Measurements from ENCODE around the gene MVB12A. TPM values are rescaled to one million over a fixed set of nuclear protein-coding genes. Genes with fewer than 3 reads are reported as not detected.

Gene MVB12A
- total RNA-seq, 2 experiments from 2014 or later = 28.1 to 31.8 TPM

- peaks cover 2% of the 10 kb centered on the region for H3K27me3 Mint-ChIP-seq
- H3K36me3 Mint-ChIP-seq (ENCODE audit: low read depth) = peaks cover 2% of the 10 kb centered on the region
- no peaks in the 10 kb centered on the region for H3K9me3 Mint-ChIP-seq
- intact Hi-C loops (cut with micrococcal nuclease) = no loop called here
- CTCF ChIA-PET = interaction anchor here (0.8 to 2.2 kb wide), 9 partner anchors 9 to 102 kb away, joined by 3 to 17 read pairs (median 7); partner anchors contain the start of gene MVB12A
- H3K27ac Mint-ChIP-seq = peak overlapping the region; percentile 77
- TF ChIP-seq, protein P1, sequence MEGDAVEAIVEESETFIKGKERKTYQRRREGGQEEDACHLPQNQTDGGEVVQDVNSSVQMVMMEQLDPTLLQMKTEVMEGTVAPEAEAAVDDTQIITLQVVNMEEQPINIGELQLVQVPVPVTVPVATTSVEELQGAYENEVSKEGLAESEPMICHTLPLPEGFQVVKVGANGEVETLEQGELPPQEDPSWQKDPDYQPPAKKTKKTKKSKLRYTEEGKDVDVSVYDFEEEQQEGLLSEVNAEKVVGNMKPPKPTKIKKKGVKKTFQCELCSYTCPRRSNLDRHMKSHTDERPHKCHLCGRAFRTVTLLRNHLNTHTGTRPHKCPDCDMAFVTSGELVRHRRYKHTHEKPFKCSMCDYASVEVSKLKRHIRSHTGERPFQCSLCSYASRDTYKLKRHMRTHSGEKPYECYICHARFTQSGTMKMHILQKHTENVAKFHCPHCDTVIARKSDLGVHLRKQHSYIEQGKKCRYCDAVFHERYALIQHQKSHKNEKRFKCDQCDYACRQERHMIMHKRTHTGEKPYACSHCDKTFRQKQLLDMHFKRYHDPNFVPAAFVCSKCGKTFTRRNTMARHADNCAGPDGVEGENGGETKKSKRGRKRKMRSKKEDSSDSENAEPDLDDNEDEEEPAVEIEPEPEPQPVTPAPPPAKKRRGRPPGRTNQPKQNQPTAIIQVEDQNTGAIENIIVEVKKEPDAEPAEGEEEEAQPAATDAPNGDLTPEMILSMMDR (IDR thresholded peaks at IDR 0.05) = peak; percentile 88
- peaks cover 17% of the 10 kb centered on the region for H3K4me1 Mint-ChIP-seq (ENCODE audit: low read depth)
- POLR2A ChIA-PET = interaction anchor here (1.7 kb wide), 1 partner anchor 74 kb away, joined by 4 read pairs; no protein-coding TSS in a partner anchor
- peak overlapping the region; percentile 44 for H3K4me3 Mint-ChIP-seq
- DNase-seq (peak; percentile 88), ATAC-seq (peak; percentile 46)
Measured at GRCh38 chr19:17394891-17395415, 24.9 kb upstream of the MVB12A start.

GRCh38 chr19:17398902-17399527, 20.8 kb upstream of the MVB12A start:
- no peaks in the 10 kb centered on the region for H3K27me3 Mint-ChIP-seq
- ATAC-seq = no peak
- H3K4me3 Mint-ChIP-seq = no peak overlapping the region
- H3K36me3 Mint-ChIP-seq (ENCODE audit: low read depth) = peaks cover 21% of the 10 kb centered on the region
- intact Hi-C loops (cut with micrococcal nuclease) = no loop called here
- ChIA-PET POLR2A (interaction anchor here (0.7 to 1.0 kb wide), 3 partner anchors 12 to 117 kb away, joined by 3 to 4 read pairs (median 3); partner anchors contain the start of gene ANKLE1), CTCF (interaction anchor here (1.1 to 1.9 kb wide), 2 partner anchors 10 to 13 kb away, joined by 6 to 7 read pairs; no protein-coding TSS in a partner anchor)
- H3K27ac Mint-ChIP-seq = no peak overlapping the region
- no peaks in the 10 kb centered on the region for H3K9me3 Mint-ChIP-seq
- peaks cover 15% of the 10 kb centered on the region for H3K4me1 Mint-ChIP-seq (ENCODE audit: low read depth)
- no peak for DNase-seq
- TF ChIP-seq, protein P1 (IDR thresholded peaks at IDR 0.05) = no peak

GRCh38 chr19:17401628-17402027, 18.2 kb upstream of the MVB12A start:
- POLR2A ChIA-PET = interaction anchor here (0.6 to 0.7 kb wide), 2 partner anchors 18 to 803 kb away, joined by 3 read pairs; no protein-coding TSS in a partner anchor
- ATAC-seq (no peak), DNase-seq (no peak)
- intact Hi-C loops (cut with micrococcal nuclease) = loop anchor here (10.0 kb wide), 1 partner anchor 53 kb away; no protein-coding TSS in a partner anchor
- CTCF ChIA-PET = no interaction called here
- TF ChIP-seq, protein P1 (IDR thresholded peaks at IDR 0.05) = no peak
- Mint-ChIP-seq H3K27me3 (no peaks in the 10 kb centered on the region), H3K4me1 (ENCODE audit: low read depth) (peaks cover 18% of the 10 kb centered on the region), H3K9me3 (no peaks in the 10 kb centered on the region), H3K4me3 (no peak overlapping the region), H3K27ac (no peak overlapping the region), H3K36me3 (ENCODE audit: low read depth) (peaks cover 30% of the 10 kb centered on the region)

GRCh38 chr19:17402982-17403855, 16.6 kb upstream of the MVB12A start:
- POLR2A ChIA-PET = interaction anchor here (0.9 to 1.2 kb wide), 2 partner anchors 10 to 16 kb away, joined by 3 read pairs; partner anchors contain the start of genes CCDC194 and MVB12A
- Mint-ChIP-seq H3K36me3 (ENCODE audit: low read depth) (peaks cover 38% of the 10 kb centered on the region), H3K27ac (peak overlapping the region; percentile 97), H3K4me3 (peak overlapping the region; percentile 95), H3K9me3 (no peaks in the 10 kb centered on the region), H3K27me3 (no peaks in the 10 kb centered on the region), H3K4me1 (ENCODE audit: low read depth) (peaks cover 29% of the 10 kb centered on the region)
- ATAC-seq (peak; percentile 64), DNase-seq (peak; percentile 61)
- CTCF ChIA-PET = interaction anchor here (0.6 to 1.4 kb wide), 5 partner anchors 10 to 92 kb away, joined by 3 to 4 read pairs (median 3); partner anchors contain the start of gene MVB12A
- intact Hi-C loops (cut with micrococcal nuclease) = loop anchor here (10.0 kb wide), 1 partner anchor 52 kb away; no protein-coding TSS in a partner anchor
- TF ChIP-seq, protein P1 (IDR thresholded peaks at IDR 0.05) = no peak

All from activated CD8-positive, alpha-beta T cell treated with anti-CD3 and anti-CD28 coated beads for 36 hours (primary cell).